Activated CD4-positive, alpha-beta memory T cell treated with anti-CD3 and anti-CD28 coated beads, Interleukin-2, amount 10 ng/mL, durations not matched to agents 7 days and 5 days (primary cell): Measurements from ENCODE around the gene SPG11. TPM values are rescaled to one million over a fixed set of nuclear protein-coding genes. Genes with fewer than 3 reads are reported as not detected.

Experiments
- CTCF ChIA-PET: fragments of 350-600 bp; sonication (Branson Sonifier 250); formaldehyde crosslinking; loops from one replicate; lab custom pipeline; 2021; ENCODE audit warnings: antibody characterized with exemption, inconsistent platforms; lab: Charles Lee
- POLR2A ChIA-PET: fragments of 350-600 bp; sonication (Branson Sonifier 250); formaldehyde crosslinking; loops from one replicate; lab custom pipeline; 2021; ENCODE audit warnings: antibody characterized with exemption; lab: Charles Lee
- DNase-seq: peaks from one replicate; pipeline ENCODE4 v3.0.0-alpha.2; 2020
- H3K27ac Mint-ChIP-seq: one replicate; pipeline ENCODE4 v1.8.0; 2021; ENCODE audit warnings: mild to moderate bottlenecking, mixed read lengths
- H3K27me3 Mint-ChIP-seq: one replicate; pipeline ENCODE4 v1.8.0; 2021; ENCODE audit warnings: mixed read lengths
- H3K36me3 Mint-ChIP-seq: one replicate; pipeline ENCODE4 v1.8.0; 2021; ENCODE audit warnings: low read depth, mixed read lengths
- H3K4me1 Mint-ChIP-seq: one replicate; pipeline ENCODE4 v1.8.0; 2021; ENCODE audit warnings: mixed read lengths
- H3K4me3 Mint-ChIP-seq: one replicate; pipeline ENCODE4 v1.8.0; 2021; ENCODE audit warnings: mild to moderate bottlenecking, mixed read lengths
- H3K9me3 Mint-ChIP-seq: one replicate; pipeline ENCODE4 v1.8.0; 2021; ENCODE audit warnings: mixed read lengths
- total RNA-seq, 2 experiments: library from RNA; stranded (reverse); gene quantifications; one replicate each; pipeline ENCODE4 v1.2.3, GENCODE V29; 2021

Gene SPG11
- total RNA-seq, 2 experiments from 2014 or later: 76.9 to 84.4 TPM

DNA sequence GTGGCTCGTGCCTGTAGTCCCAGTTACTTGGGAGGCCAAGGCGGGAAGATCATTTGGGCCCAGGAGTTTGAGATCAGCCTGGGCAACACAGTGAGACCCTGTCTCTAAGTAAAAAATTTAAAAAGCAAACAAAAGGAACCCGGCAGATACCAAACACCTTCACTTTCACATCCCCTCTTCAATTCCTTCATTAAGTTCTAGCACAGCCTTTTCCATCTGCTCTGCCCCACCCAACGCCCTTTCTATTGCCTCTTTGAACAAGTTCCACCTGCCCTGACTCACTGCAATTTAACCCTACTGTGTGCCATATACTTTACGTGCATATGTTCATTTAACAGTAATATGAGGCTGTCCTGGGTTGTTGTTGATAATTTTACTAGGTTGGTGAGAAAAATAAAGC is 12.4 kb upstream of the SPG11 start:
- ChIA-PET POLR2A (interaction anchor here (3.4 to 35.5 kb wide), 3 partner anchors 10 to 45 kb away, joined by 47 to 4153 read pairs (median 232); partner anchors contain the start of genes B2M, PATL2, SPG11 and TRIM69), CTCF (interaction anchor here (2.8 kb wide), 1 partner anchor 12 kb away, joined by 45 read pairs; the partner anchor contains the start of gene SPG11)
- DNase-seq: no peak
- H3K9me3 Mint-ChIP-seq: peaks cover 3% of the 10 kb centered on the region
- H3K36me3 Mint-ChIP-seq: peaks cover 40% of the 10 kb centered on the region
- H3K27me3 Mint-ChIP-seq: no peaks in the 10 kb centered on the region
- peak overlapping the region; percentile 94 for H3K27ac Mint-ChIP-seq
- peak overlapping the region; percentile 65 for H3K4me3 Mint-ChIP-seq
- peaks cover 77% of the 10 kb centered on the region for H3K4me1 Mint-ChIP-seq

DNA sequence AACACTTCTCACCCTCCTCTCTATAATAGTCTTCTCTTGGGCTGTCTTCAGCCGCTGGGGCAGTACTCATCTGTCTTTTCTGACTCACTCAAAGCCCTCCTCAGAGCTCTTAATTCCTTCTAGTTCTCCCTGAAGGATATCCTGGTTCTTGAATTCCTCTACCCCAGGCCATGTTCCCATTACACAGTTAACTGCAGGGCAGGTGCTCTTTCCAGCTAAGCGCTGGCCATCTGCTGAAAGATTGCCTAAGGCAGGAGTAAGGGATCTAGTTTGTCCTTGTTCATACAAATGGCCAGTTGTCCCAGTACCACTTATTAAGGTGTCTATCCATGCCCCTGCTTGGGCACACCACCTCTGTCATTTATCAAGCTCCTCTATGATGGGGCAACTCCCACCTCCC is 10.2 kb upstream of the SPG11 start:
- H3K4me3 Mint-ChIP-seq: no peak overlapping the region

GRCh38 chr15:44670087-44670950 is 6.9 kb upstream of the SPG11 start:
- H3K27me3 Mint-ChIP-seq: no peaks in the 10 kb centered on the region
- ChIA-PET CTCF (interaction anchor here (1.3 to 2.3 kb wide), 4 partner anchors 13 to 69 kb away, joined by 3 to 10 read pairs (median 6); partner anchors contain the start of genes B2M and PATL2), POLR2A (interaction anchor here (1.0 to 35.5 kb wide), 3 partner anchors 12 to 51 kb away, joined by 4 to 4153 read pairs (median 18); partner anchors contain the start of genes B2M, PATL2 and TRIM69)
- H3K27ac Mint-ChIP-seq: peak overlapping the region; percentile 42
- H3K9me3 Mint-ChIP-seq: no peaks in the 10 kb centered on the region
- no peak for DNase-seq
- H3K4me3 Mint-ChIP-seq: no peak overlapping the region
- peaks cover 78% of the 10 kb centered on the region for H3K4me1 Mint-ChIP-seq
- H3K36me3 Mint-ChIP-seq: peaks cover 28% of the 10 kb centered on the region

More for the DNA sequence above, 10.2 kb upstream of the SPG11 start:
- Mint-ChIP-seq H3K27me3 (no peaks in the 10 kb centered on the region), H3K4me1 (peaks cover 80% of the 10 kb centered on the region), H3K36me3 (peaks cover 34% of the 10 kb centered on the region), H3K9me3 (no peaks in the 10 kb centered on the region), H3K27ac (peak overlapping the region; percentile 26)
- POLR2A ChIA-PET: interaction anchor here (2.4 to 35.5 kb wide), 3 partner anchors 10 to 48 kb away, joined by 15 to 4153 read pairs (median 47); partner anchors contain the start of genes B2M, PATL2, SPG11 and TRIM69
- no peak for DNase-seq
- CTCF ChIA-PET: interaction anchor here (1.1 to 1.5 kb wide), 2 partner anchors 9 to 38 kb away, joined by 4 read pairs; partner anchors contain the start of genes B2M and PATL2

DNA sequence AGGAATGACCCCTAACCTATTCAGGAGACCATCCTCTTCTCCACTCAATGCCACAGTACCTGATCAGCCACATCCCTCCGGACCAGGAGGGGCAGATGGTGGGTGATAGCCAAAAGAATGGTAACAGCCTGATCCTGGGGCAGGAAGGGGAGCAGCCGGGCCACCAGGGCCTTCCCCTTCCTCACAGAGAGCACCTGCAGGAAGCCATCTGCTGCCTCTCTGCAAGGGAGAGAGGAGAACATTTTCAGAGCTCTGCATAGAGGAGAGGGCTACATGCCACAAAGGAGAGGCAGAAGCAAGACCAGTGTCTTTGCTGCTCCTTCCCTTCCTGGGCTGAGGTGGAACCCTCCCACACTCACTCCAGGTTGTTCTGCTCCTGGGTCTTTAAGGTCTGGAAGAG is 5.5 kb upstream of the SPG11 start:
- H3K27ac Mint-ChIP-seq: no peak overlapping the region
- POLR2A ChIA-PET: interaction anchor here (3.1 to 35.5 kb wide), 3 partner anchors 9 to 52 kb away, joined by 18 to 4153 read pairs (median 232); partner anchors contain the start of genes B2M, PATL2 and TRIM69
- H3K27me3 Mint-ChIP-seq: no peaks in the 10 kb centered on the region
- peaks cover 26% of the 10 kb centered on the region for H3K36me3 Mint-ChIP-seq
- DNase-seq: no peak
- H3K4me3 Mint-ChIP-seq: no peak overlapping the region
- CTCF ChIA-PET: interaction anchor here (1.3 to 2.3 kb wide), 4 partner anchors 14 to 70 kb away, joined by 3 to 10 read pairs (median 6); partner anchors contain the start of genes B2M and PATL2
- no peaks in the 10 kb centered on the region for H3K9me3 Mint-ChIP-seq
- H3K4me1 Mint-ChIP-seq: peaks cover 84% of the 10 kb centered on the region

- no peaks in the 10 kb centered on the region for H3K27me3 Mint-ChIP-seq
- H3K4me1 Mint-ChIP-seq: peaks cover 78% of the 10 kb centered on the region
- peak overlapping the region; percentile 83 for H3K27ac Mint-ChIP-seq
- POLR2A ChIA-PET: interaction anchor here (0.7 to 35.5 kb wide), 7 partner anchors 8 to 54 kb away, joined by 3 to 4153 read pairs (median 91); partner anchors contain the start of genes B2M, PATL2 and TRIM69
- H3K9me3 Mint-ChIP-seq: no peaks in the 10 kb centered on the region
- DNase-seq: no peak
- peaks cover 20% of the 10 kb centered on the region for H3K36me3 Mint-ChIP-seq
- CTCF ChIA-PET: interaction anchor here (1.0 to 7.4 kb wide), 7 partner anchors 10 to 66 kb away, joined by 4 to 329 read pairs (median 13); partner anchors contain the start of genes B2M, PATL2 and TRIM69
- peak overlapping the region; percentile 63 for H3K4me3 Mint-ChIP-seq
Observed at GRCh38 chr15:44667039-44667360, 3.5 kb upstream of the SPG11 start.

- H3K4me3 Mint-ChIP-seq: peak overlapping the region; percentile 63
- H3K27me3 Mint-ChIP-seq: no peaks in the 10 kb centered on the region
- peak overlapping the region; percentile 83 for H3K27ac Mint-ChIP-seq
- H3K9me3 Mint-ChIP-seq: no peaks in the 10 kb centered on the region
- no peak for DNase-seq
- H3K4me1 Mint-ChIP-seq: peaks cover 76% of the 10 kb centered on the region
- POLR2A ChIA-PET: interaction anchor here (0.7 to 35.5 kb wide), 8 partner anchors 9 to 68 kb away, joined by 3 to 4153 read pairs (median 48); partner anchors contain the start of genes B2M, PATL2 and TRIM69
- CTCF ChIA-PET: interaction anchor here (1.0 to 7.4 kb wide), 7 partner anchors 11 to 66 kb away, joined by 4 to 329 read pairs (median 13); partner anchors contain the start of genes B2M, PATL2 and TRIM69
- peaks cover 19% of the 10 kb centered on the region for H3K36me3 Mint-ChIP-seq
Observed at GRCh38 chr15:44666210-44667038, 3.0 kb upstream of the SPG11 start.

GRCh38 chr15:44662478-44663409 is 718 bp downstream of the SPG11 start:
- POLR2A ChIA-PET: interaction anchor here (0.6 to 35.5 kb wide), 33 partner anchors 11 to 235 kb away, joined by 3 to 4153 read pairs (median 6); partner anchors contain the start of genes B2M, CTDSPL2, EIF3J and PATL2
- H3K36me3 Mint-ChIP-seq: peaks cover 22% of the 10 kb centered on the region
- H3K4me1 Mint-ChIP-seq: peaks cover 55% of the 10 kb centered on the region

DNA sequence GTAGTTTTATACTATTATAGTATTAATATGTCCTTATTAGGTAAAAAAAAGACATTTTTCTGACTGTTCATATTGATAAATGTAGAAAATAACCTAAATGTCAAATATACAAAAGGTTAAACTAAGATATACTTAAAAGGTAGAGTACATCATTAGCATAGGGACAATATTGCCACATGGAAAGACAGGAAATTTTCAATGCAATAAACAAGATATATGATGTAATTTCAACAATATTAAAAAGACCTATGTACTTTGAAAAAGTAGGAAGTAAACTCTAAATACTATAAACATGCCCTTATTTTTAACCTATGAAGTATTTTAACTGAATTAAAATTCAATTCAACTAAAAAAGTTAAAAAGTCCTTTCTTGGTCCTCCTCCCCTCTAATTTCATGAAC is 1.9 kb downstream of the SPG11 start:
- CTCF ChIA-PET: interaction anchor here (1.0 to 7.4 kb wide), 11 partner anchors 21 to 115 kb away, joined by 3 to 329 read pairs (median 7); partner anchors contain the start of genes B2M, PATL2 and TRIM69
- Mint-ChIP-seq H3K4me1 (peaks cover 44% of the 10 kb centered on the region), H3K36me3 (peaks cover 27% of the 10 kb centered on the region), H3K27me3 (no peaks in the 10 kb centered on the region), H3K27ac (peak overlapping the region; percentile 13), H3K4me3 (peak overlapping the region; percentile 97), H3K9me3 (no peaks in the 10 kb centered on the region)
- DNase-seq: no peak
- POLR2A ChIA-PET: interaction anchor here (1.8 to 35.5 kb wide), 7 partner anchors 11 to 234 kb away, joined by 11 to 4153 read pairs (median 47); partner anchors contain the start of genes B2M, CTDSPL2, PATL2 and TRIM69

More at GRCh38 chr15:44662478-44663409, 718 bp downstream of the SPG11 start:
- CTCF ChIA-PET: interaction anchor here (0.6 to 7.4 kb wide), 29 partner anchors 8 to 118 kb away, joined by 3 to 329 read pairs (median 5); partner anchors contain the start of genes B2M, PATL2 and TRIM69
- H3K27ac Mint-ChIP-seq: peak overlapping the region; percentile 92
- peak; percentile 90 for DNase-seq
- H3K9me3 Mint-ChIP-seq: no peaks in the 10 kb centered on the region
- peak overlapping the region; percentile 97 for H3K4me3 Mint-ChIP-seq
- no peaks in the 10 kb centered on the region for H3K27me3 Mint-ChIP-seq

- Mint-ChIP-seq H3K27me3 (no peaks in the 10 kb centered on the region), H3K4me1 (peaks cover 25% of the 10 kb centered on the region), H3K4me3 (no peak overlapping the region), H3K27ac (no peak overlapping the region), H3K36me3 (peaks cover 43% of the 10 kb centered on the region), H3K9me3 (no peaks in the 10 kb centered on the region)
- ChIA-PET POLR2A (interaction anchor here (35.5 kb wide), 1 partner anchor 62 kb away, joined by 4153 read pairs; the partner anchor contains the start of genes B2M, PATL2 and TRIM69), CTCF (interaction anchor here (0.6 to 1.5 kb wide), 3 partner anchors 17 to 79 kb away, joined by 3 to 8 read pairs (median 3); no protein-coding TSS in a partner anchor)
- no peak for DNase-seq
Observed at GRCh38 chr15:44659056-44659455, 4.4 kb downstream of the SPG11 start.

- POLR2A ChIA-PET: interaction anchor here (0.7 to 1.7 kb wide), 5 partner anchors 20 to 78 kb away, joined by 3 to 7 read pairs (median 4); partner anchors contain the start of genes B2M, PATL2 and TRIM69
- no peak overlapping the region for H3K27ac Mint-ChIP-seq
- H3K36me3 Mint-ChIP-seq: peaks cover 49% of the 10 kb centered on the region
- CTCF ChIA-PET: interaction anchor here (1.3 to 1.7 kb wide), 3 partner anchors 10 to 81 kb away, joined by 3 to 4 read pairs (median 3); no protein-coding TSS in a partner anchor
- no peaks in the 10 kb centered on the region for H3K9me3 Mint-ChIP-seq
- no peaks in the 10 kb centered on the region for H3K27me3 Mint-ChIP-seq
- no peak overlapping the region for H3K4me3 Mint-ChIP-seq
- H3K4me1 Mint-ChIP-seq: peaks cover 22% of the 10 kb centered on the region
- no peak for DNase-seq
Observed at GRCh38 chr15:44657378-44657777, 6.1 kb downstream of the SPG11 start.
